HFF-Myc (cell line): ENCODE results near the gene RAP2B.

Experiments used
- DNase-seq: peaks from one replicate; pipeline ENCODE4 v3.0.0-alpha.2; 2011; ENCODE audit warnings: low read depth; ENCODE audit errors: extremely low read depth
- H3K4me3 ChIP-seq: replicated peaks from 2 replicates; pipeline ENCODE4 v1.5.1; 2011; ENCODE audit warnings: low read depth, mild to moderate bottlenecking, control low read depth, low read length
- CTCF ChIP-seq: IDR thresholded peaks from 2 replicates; pipeline ENCODE4 v1.5.1; 2012; ENCODE audit warnings: mild to moderate bottlenecking, low read depth, low read length, control low read depth; ENCODE audit errors: missing control alignments

Gene RAP2B

GRCh38 chr3:153160451-153161137, 1.4 kb upstream of the RAP2B start:
- TF ChIP-seq CTCF: no peak
- peak overlapping the region; percentile 82 for H3K4me3 ChIP-seq
- DNase-seq: peak; percentile 65

DNA sequence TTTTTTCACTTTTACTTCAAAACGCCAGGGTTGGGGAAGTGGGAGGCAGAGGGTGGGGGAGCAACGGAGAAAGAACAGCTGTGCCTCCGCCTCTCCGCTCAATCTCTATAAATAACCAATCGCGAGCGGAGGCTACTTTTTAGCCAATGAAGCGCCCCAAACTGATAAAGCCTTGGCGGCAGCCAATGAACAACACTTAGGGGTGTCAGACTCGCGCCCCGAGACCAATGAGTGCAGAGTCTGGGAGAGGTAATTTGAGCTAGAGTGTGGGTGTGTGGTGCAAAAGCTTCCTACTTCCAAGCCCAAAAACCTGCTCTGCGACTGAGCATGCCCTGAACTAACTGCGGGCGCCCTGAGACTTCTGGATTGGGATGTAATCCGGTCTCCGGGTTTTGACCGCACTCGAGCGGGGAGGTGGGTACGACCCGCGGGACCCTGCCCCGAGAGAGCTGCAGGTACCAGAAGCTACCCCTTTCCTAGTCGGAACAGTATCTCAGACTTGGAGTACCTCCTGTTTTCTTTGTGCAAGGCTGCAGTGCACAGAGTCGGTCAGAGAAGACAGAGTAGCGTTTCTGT, 800 bp upstream of the RAP2B start:
- TF ChIP-seq CTCF: no peak
- DNase-seq: peak; percentile 99
- H3K4me3 ChIP-seq: peak overlapping the region; percentile 82

DNA sequence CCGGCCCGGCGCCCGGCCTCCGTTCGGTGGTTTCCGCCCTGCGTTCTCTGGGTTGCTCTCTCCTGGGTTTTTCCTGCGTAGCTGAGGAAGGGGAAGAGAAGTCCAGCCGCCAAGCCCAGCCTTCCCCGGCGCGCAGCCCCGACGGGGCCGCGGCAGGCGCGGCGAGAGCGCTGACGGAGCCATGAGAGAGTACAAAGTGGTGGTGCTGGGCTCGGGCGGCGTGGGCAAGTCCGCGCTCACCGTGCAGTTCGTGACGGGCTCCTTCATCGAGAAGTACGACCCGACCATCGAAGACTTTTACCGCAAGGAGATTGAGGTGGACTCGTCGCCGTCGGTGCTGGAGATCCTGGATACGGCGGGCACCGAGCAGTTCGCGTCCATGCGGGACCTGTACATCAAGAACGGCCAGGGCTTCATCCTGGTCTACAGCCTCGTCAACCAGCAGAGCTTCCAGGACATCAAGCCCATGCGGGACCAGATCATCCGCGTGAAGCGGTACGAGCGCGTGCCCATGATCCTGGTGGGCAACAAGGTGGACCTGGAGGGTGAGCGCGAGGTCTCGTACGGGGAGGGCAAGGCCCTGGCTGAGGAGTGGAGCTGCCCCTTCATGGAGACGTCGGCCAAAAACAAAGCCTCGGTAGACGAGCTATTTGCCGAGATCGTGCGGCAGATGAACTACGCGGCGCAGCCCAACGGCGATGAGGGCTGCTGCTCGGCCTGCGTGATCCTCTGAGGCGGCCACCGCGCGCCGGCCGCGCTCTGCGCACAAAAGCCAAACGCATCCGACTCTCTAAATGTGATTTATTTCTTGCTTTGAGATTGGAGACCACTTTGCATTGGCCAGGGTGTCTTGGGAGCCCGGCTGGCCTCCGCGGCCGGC, 727 bp downstream of the RAP2B start:
- peak overlapping the region; percentile 82 for H3K4me3 ChIP-seq
- TF ChIP-seq CTCF: no peak
- DNase-seq: no peak

DNA sequence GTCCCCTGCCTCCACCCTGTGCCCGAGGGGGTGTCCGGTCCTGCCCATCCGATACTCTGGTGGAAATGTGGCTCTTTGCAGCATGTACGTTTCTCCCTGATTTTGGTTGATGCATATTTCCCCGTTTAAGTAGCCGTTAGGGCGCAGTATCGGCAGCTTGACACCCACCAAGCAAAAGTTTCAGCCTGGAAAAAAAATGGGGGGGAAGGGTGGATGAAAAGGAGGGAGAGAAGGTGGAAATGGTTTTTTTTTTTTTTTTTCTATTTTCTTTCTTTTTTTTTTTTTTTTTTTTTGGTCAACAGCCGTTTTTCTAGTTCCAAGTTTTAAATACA, 1.3 kb downstream of the RAP2B start:
- H3K4me3 ChIP-seq: peak overlapping the region; percentile 82
- no peak for TF ChIP-seq CTCF
- no peak for DNase-seq

GRCh38 chr3:153163756-153164550, 1.9 kb downstream of the RAP2B start:
- DNase-seq: no peak
- H3K4me3 ChIP-seq: peak overlapping the region; percentile 82
- TF ChIP-seq CTCF: no peak

GRCh38 chr3:153165261-153165681, 3.2 kb downstream of the RAP2B start:
- H3K4me3 ChIP-seq: peak overlapping the region; percentile 82
- peak; percentile 11 for TF ChIP-seq CTCF
- DNase-seq: no peak
